Measurements from ENCODE around the gene PCDHA13.
A peak's percentile ranks its signal among the peaks of the same experiment; 100 is the strongest.
"Not testable (repeated sequence)": the region's sequence is repeated elsewhere in the genome, so short reads cannot be mapped to it uniquely, and the experiment has no call there.

Gene PCDHA13

DNA sequence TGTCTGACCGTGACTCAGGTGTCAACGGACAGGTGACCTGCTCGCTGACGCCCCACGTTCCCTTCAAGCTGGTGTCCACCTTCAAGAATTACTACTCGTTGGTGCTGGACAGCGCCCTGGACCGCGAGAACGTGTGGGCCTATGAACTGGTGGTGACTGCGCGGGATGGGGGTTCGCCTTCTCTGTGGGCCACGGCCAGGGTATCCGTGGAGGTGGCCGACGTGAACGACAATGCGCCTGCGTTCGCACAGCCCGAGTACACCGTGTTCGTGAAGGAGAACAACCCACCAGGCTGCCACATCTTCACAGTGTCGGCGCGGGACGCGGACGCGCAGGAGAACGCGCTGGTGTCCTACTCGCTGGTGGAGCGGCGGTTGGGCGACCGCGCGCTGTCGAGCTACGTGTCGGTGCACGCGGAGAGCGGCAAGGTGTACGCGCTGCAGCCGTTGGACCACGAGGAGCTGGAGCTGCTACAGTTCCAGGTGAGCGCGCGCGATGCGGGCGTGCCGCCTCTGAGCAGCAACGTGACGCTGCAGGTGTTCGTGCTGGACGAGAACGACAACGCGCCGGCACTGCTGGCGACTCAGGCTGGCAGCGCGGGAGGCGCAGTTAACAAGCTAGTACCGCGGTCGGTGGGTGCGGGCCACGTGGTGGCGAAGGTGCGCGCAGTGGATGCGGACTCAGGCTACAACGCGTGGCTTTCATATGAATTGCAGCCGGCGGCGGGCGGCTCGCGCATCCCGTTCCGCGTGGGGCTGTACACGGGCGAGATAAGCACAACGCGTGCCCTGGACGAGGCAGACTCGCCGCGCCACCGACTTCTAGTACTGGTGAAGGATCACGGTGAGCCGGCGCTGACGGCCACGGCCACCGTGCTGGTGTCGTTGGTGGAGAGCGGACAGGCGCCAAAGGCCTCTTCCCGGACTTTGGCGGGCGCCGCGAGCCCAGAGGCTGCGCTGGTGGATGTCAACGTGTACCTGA, 11.4 kb upstream of the PCDHA13 start:
- no peak for DNase-seq

DNA sequence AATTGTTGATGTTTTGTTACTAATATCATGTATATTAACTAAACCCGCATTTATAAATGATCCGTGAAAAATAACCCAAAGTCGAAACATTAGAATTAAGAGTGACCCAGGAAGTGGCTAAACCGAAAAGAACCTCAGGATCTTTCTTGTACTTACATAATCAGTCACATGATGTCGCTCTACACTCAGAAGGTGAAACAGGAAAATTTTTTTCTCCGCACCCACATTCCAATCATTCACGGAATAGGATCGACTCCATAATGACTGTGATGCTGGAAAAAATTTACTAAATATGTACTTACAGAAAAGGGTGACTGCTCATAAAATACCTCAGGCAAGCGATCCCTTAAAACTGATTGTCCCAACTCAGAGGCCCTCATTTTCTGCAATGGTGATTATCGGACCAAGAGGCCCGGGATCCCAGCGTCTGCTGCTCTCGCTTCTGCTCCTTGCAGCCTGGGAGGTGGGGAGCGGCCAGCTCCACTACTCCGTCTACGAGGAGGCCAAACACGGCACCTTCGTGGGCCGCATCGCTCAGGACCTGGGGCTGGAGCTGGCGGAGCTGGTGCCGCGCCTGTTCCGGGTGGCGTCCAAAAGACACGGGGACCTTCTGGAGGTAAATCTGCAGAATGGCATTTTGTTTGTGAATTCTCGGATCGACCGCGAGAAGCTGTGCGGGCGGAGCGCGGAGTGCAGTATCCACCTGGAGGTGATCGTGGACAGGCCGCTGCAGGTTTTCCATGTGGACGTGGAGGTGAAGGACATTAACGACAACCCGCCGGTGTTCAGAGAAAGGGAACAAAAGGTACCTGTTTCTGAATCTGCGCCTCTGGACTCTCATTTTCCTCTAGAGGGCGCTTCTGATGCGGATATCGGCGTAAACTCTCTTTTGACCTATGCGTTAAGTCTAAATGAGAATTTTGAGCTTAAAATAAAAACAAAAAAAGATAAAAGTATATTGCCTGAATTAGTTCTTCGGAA, 6.5 kb upstream of the PCDHA13 start, which contains the start of gene PCDHA12:
Gene PCDHA12 (plus strand): TSS at position 224 of the 981 bp plus-strand sequence. CDS start 165 bp downstream, at position 389.
- peak; percentile 35 for DNase-seq

- not testable (repeated sequence) for DNase-seq
These were observed 5.2 kb upstream of the PCDHA13 start for GRCh38 chr5:140876541-140877261.

- DNase-seq: no peak
These were observed 4.7 kb upstream of the PCDHA13 start for GRCh38 chr5:140877262-140877581.

- DNase-seq: peak; percentile 16
These were observed 621 bp downstream of the PCDHA13 start for GRCh38 chr5:140882591-140882899.

- DNase-seq: no peak
These were observed 1.4 kb downstream of the PCDHA13 start for GRCh38 chr5:140883373-140883772.

DNA sequence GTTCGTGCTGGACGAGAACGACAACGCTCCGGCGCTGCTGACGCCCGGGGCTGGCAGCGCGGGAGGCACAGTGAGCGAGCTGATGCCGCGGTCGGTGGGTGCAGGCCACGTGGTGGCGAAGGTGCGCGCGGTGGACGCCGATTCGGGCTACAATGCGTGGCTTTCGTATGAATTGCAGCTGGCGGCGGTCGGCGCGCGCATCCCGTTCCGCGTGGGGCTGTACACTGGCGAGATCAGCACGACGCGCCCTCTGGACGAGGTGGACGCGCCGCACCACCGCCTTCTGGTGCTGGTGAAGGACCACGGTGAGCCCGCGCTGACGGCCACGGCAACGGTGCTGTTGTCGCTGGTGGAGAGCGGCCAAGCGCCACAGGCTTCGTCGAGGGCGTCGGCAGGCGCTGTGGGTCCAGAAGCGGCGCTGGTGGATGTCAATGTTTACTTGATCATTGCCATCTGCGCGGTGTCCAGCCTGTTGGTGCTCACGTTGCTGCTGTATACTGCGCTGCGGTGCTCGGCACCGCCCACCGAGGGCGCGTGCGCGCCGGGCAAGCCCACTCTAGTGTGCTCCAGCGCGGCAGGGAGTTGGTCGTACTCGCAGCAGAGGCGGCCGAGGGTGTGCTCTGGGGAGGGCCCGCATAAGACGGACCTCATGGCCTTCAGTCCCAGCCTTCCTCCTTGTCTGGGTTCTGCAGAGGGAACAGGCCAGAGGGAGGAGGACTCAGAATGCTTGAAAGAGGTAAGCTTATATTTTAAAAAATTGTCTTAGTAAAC, 2.2 kb downstream of the PCDHA13 start:
- DNase-seq: no peak

- DNase-seq: no peak
These were observed 34.4 kb downstream of the PCDHA13 start for GRCh38 chr5:140916325-140916724.

DNA sequence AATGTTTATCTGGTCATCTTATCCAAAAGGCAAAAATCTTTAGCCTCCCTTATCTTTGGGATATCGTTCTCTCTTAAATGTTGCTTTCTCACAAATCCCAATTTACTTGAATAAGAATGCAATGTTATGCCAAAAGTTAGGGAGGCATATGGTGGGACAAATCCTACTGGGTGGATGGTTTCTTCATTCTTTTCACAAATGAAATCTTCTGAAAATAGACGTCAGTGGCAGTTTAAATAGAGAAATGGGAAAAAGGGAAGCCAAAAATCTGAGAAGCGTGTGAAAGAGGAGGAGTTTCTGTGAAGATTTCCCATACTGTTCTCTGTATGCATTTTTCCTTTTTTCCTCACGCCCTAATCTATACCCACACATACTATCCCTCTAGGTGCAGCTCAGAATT, 41.7 kb downstream of the PCDHA13 start:
- no peak for DNase-seq

DNA sequence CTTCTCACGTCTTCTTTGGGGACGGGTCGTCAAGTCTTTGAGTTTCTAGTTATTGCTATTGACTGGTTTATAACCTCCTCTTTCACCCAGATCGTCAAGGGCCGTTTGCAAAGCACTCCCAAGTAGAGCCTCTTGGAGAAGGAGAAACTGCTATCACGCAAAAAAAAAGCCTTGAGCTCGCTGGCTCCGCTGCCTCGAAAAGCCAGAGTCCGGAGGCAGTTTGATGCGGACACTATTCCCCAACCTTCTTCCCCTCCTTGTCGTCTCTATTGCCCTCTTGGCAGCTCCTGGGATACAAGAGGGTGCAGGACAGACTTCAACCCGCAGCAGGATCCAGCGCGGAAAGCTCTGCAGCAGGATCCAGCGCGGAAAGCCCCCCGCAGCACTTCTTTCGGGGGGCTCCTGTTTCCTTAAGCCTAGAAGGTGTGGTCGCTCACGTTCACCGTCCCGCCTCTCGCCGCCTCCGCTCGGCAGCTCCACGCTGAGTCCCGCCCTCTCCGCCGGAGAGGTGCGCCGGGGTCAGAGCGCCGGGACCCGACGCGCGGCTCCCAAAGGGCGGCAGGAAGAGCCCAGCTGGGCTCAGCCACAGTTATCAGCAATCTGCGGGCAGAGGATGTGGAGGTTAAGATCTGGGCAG, 44.0 kb downstream of the PCDHA13 start, which contains the start of gene PCDHAC1:
Gene PCDHAC1 (plus strand): TSS at position 494 of the 637 bp plus-strand sequence. CDS start 594 bp downstream, outside the sequence.
- peak; percentile 52 for DNase-seq

- DNase-seq: peak; percentile 65
These were observed 44.7 kb downstream of the PCDHA13 start for GRCh38 chr5:140926443-140927227.

DNA sequence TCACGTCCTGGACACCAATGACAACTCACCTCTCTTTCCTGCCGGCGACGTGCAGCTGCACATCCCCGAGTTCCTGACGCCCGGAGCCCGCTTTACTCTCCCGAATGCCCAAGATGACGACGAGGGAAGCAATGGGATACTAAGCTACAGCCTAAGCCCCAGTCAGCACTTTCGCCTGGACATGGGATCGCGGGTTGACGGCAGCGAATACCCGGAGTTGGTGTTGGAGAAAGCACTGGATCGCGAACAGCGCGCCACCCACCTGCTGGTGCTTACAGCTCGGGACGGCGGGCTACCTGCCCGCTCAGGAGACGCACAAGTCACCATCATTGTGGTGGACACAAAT, 45.3 kb downstream of the PCDHA13 start:
- DNase-seq: no peak
